AG09319 (cell line): Measurements from ENCODE around the gene TECPR1.

Experiments
- DNase-seq: peaks from one replicate; pipeline ENCODE4 v3.0.0-alpha.2; 2010; ENCODE audit warnings: low read depth; ENCODE audit errors: extremely low read depth
- TF ChIP-seq, protein P1 (sequence below): IDR thresholded peaks from 2 replicates; pipeline ENCODE4 v1.5.1; 2011; ENCODE audit warnings: low read depth, mild to moderate bottlenecking, inconsistent platforms, low read length, moderate library complexity

TECPR1 gene

DNA sequence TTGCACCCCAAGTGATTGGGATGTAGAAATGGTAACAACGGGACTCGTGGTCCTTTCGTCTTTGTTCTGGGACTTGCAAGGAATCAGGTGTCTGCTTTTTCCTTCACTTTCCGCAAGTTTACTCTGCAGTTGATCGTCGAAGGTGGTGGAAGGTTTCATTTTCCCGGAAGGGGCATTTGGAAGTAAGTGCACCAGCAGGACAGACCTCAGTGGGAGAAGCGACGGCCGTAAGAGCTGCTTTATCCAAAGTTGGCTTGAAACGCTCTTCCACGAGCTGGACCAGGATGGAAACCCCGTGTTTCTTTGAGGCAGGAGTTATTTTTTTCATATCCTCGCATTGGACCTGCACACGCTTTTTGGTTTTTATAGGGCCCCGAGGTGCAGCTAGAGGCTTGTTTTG lies 30.7 kb upstream of the TECPR1 start:
- DNase-seq = no peak
- TF ChIP-seq, protein P1, sequence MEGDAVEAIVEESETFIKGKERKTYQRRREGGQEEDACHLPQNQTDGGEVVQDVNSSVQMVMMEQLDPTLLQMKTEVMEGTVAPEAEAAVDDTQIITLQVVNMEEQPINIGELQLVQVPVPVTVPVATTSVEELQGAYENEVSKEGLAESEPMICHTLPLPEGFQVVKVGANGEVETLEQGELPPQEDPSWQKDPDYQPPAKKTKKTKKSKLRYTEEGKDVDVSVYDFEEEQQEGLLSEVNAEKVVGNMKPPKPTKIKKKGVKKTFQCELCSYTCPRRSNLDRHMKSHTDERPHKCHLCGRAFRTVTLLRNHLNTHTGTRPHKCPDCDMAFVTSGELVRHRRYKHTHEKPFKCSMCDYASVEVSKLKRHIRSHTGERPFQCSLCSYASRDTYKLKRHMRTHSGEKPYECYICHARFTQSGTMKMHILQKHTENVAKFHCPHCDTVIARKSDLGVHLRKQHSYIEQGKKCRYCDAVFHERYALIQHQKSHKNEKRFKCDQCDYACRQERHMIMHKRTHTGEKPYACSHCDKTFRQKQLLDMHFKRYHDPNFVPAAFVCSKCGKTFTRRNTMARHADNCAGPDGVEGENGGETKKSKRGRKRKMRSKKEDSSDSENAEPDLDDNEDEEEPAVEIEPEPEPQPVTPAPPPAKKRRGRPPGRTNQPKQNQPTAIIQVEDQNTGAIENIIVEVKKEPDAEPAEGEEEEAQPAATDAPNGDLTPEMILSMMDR = no peak

DNA sequence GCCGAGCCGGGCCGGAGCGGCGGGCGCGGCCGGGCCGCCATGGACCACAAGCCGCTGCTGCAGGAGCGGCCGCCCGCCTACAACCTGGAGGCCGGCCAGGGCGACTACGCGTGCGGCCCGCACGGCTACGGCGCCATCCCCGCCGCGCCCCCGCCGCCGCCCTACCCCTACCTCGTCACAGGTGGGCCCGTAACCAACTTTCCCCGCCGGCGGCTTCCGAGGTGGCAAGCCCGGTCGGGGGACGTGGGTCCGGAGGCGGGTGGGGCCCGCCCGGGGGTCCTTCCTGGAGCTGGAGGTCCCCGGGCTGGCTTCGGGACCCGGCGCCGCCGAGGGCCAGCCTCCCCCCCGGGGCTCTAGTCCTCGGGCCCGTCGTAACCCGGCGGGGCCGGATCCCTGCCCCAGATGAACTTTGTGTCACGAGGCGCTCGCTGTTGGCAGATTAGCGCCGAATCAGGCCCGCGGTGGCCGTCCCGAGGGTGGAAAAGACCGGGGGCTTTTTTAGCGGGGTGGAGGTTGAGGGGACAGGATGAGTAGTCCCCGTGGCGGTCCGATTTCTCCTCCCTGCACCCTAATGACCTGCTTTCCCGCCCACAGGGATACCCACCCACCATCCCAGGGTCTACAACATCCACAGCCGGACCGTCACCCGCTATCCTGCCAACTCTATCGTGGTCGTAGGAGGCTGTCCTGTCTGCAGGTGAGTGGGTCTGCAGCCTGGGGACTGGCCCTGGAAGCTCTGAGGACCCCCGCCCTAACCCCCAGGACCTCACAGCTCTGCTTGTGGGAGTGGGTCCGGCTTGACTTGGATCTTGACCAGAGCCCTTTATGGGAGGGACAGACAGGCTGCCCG lies 29.9 kb upstream of the TECPR1 start:
- TF ChIP-seq, protein P1 = no peak
- DNase-seq = no peak

DNA sequence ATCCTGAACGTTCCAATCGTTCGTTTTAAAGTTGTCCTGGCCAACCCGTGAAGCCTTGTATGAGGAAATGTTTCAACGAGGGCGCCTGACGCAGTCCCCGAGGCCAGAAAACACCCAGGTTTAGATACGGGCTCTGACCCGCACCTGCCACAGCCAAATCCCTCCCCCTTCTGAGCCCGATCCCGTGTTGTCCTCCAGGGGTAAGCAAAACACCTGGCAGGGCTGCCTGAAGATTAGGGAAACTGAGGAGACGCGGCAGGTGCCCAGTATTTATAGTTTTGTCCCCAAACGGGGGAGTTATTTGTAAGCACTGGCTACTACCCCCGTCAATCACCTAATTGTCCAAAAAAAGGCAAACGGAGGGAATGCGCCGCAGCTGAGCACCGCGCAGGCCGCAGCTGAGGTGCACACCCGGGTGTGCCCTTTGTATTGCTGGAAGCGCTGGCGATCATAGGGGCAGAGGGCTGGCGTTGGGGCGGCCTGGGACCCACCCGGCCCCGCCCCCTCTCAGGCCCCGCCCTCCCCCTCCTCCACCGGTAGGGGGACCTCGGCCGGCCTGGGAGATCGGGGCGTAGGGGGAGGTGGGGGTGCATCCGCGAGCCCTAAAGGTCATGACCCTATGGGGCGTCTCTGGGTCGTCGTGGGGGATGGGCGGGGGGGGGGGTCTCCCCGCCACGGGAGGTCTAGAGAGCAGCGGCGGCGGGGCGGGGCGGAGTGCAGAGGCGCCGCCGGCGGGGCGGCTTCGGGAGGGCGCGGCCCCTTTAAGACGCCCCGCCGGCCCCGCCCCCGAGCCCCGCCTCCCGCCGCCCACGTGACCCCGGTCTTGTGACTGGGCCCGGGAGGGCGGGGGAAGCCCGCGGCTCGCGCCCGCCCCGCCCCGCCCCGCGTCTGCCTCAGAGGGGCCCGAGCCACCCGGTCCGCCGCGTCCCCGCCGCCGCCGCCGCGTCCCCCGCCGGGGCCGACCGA lies 29.0 kb upstream of the TECPR1 start, which contains the start of gene BRI3:
BRI3 (plus strand) TSS at position 896 of the 966 bp plus-strand sequence. CDS start 110 bp downstream, outside the sequence.
- DNase-seq = peak; percentile 74
- TF ChIP-seq, protein P1 = no peak

DNA sequence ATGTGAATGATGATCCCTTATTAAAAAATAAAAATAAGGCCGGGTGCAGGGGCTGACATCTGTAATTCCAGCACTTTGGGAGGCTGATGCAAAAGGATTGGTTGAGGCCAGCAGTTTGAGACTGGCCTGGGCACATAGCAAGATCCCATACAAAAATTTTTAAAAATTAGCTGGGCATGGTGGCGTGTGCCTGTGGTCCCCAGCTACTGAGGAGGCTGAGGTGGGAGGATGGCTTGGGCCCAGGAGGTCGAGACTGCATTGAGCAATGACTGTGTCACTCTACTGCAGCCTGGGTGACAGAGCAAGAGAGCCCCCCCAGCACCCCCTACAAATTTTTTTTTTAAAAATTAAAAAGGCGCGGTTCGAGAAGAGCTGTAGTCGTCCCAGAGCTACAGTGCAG lies 28.3 kb upstream of the TECPR1 start:
- no peak for DNase-seq
- TF ChIP-seq, protein P1 = no peak

DNA sequence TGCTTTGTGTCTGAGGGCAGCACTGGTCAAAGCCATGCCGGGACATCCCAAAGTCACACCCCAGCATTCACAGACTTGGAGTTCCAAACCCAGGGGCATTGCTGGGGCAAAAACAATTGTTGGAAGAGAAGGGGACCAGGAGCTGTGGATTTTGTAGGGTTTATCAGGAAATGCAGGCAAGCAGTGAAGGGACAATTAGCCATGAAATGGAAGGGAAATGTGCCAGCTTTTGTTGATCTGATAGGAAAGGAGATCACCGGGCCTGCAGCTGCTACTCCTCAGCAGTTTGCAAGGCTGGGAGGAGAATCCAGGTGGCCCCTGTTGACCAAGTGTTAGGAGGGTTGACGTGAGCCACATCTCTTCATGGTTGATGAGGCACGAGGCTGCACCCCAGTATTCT lies 26.9 kb upstream of the TECPR1 start:
- TF ChIP-seq, protein P1 = no peak
- no peak for DNase-seq

DNA sequence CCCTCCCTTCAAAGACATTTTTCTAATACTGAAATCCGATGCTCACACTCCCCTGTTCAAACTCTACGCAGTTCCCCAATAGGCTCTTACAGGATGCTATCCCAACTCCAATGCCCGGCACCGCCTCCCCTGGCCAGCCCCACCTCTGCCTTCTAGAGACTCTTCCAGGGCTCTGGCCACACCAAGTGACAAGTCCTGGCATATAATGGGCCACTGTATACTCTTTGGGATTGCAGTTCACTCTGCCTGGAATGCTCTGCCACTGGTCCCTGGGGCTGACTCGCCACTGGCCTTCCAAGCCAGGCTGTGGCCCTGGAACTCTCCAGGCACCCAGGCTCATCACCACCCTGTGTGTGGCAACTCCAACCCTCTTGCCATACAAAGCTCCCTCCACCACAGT lies 26.4 kb upstream of the TECPR1 start:
- no peak for DNase-seq
- TF ChIP-seq, protein P1 = no peak
